Measurements from ENCODE around the gene SPTAN1. TPM values are rescaled to one million over a fixed set of nuclear protein-coding genes. Genes with fewer than 3 reads are reported as not detected.

Gene SPTAN1
- total RNA-seq, 1 donor from 2014 or later, result 914 TPM

DNA sequence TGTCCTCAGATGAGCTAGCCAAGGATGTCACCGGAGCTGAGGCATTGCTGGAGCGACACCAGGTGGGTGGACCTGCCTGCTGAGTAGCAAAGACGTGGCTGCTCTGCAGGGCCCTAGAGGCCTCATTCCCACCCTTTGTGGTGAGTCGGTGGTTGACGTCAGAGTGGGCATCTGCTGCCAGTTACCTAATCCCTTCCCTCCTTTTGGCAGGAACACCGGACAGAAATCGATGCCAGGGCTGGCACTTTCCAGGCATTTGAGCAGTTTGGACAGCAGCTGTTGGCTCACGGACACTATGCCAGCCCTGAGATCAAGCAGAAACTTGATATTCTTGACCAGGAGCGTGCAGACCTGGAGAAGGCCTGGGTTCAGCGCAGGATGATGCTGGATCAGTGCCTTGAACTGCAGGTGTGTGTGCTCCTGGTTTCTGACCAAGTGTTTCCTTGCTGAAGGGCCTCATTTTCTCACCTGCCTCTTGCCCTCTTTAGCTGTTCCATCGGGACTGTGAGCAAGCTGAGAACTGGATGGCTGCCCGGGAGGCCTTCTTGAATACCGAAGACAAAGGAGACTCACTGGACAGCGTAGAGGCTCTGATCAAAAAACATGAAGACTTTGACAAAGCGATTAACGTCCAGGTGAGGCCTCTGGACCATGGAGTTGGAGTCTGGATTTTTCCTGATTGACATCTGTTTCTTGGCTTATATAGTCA is 55.4 kb downstream of the SPTAN1 start:
- DNase-seq, result peak; percentile 78

- no peak for DNase-seq
These were observed 58.5 kb downstream of the SPTAN1 start for GRCh38 chr9:128610897-128611296.

DNA sequence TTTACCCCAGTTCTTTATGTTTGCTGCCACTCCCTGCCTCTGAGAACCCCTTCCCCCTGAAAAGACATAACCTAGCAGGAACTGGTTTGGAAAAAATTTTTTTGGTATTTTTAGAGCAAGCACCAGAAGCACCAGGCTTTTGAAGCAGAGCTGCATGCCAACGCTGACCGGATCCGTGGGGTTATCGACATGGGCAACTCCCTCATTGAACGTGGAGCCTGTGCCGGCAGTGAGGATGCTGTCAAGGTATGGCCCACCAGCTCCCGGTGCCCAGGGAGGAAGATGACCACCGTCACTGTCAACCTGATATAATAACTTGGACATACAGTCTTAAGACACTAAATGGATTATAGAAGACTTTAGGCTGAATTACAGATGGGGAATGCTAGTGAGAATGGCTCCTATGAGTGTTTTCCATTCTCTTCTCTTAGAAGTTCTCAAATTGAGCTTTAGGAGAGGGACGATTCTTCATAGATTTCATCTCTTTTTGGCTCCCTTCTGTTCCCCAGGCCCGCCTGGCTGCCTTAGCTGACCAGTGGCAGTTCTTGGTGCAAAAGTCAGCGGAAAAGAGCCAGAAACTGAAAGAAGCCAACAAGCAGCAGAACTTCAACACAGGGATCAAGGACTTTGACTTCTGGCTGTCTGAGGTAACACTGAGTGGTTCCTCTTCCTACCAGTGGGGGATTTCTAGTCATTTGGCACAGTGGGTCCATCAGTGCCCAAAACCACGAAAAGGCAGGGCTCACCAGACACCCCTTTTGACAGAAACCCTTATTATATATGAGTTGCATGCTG is 59.4 kb downstream of the SPTAN1 start:
- no peak for DNase-seq

DNA sequence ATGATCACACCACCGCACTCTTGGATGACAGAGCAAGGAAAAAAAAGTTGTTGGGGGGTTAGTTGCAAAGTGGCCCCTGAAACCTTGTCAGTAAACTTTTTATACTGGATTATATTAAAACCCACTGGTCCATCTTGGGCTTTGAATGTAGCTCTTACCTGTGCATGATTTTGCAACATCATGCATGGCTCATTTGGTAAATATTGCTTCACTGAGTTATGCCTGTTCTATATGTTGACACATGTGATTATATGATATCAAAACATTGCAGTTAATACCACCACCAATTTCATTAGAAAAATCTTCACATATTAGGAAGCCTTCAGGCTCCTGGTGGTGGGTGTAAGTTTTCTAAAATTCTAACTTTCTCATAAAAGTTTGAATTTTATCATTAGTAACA is 62.3 kb downstream of the SPTAN1 start:
- DNase-seq, result no peak

- DNase-seq, result no peak
These were observed 63.2 kb downstream of the SPTAN1 start for GRCh38 chr9:128615571-128615970.

- DNase-seq, result no peak
These were observed 65.6 kb downstream of the SPTAN1 start for GRCh38 chr9:128617943-128618342.

DNA sequence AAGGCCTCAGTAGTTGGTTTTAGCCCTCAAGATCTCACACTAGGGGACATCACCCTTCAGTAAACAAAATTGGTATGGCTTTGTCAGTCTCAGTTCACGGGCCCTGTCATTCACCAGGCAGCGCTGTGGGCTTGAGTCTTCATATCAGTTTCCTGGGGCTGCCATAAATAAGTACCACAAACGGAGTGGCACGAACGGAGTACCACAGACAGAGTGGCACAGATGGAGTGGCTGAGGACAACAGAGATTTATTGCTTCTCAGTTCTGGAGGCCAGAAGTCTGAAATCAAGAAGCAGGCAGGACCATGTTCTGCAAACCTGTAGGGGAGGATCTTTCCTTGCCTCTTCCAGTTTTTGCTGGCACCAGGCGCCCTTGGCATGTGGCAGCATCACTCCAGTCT is 66.7 kb downstream of the SPTAN1 start:
- no peak for DNase-seq

GRCh38 chr9:128619779-128620178 is 67.4 kb downstream of the SPTAN1 start:
- no peak for DNase-seq

GRCh38 chr9:128621730-128622455 is 69.5 kb downstream of the SPTAN1 start:
- no peak for DNase-seq

DNA sequence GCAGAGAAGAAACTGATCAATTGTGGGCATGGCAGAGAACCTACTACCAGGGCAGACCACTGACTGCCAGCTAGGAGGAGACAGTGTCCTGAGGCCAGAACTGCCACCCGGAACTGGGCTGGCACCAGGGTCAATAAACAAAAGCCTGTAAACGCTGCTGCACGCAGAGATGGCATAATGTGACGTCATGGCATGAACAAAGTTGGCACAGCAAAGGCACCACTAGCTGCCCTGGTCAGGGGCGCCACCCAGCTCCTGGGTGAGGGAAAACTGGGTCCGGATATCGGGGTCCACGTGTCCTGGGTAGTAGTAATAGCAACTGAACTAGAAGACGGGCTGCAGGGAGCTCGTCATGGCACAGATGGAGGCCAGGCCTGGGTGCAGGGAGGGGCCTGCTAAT is 72.2 kb downstream of the SPTAN1 start:
- no peak for DNase-seq

- DNase-seq, result no peak
These were observed 73.2 kb downstream of the SPTAN1 start for GRCh38 chr9:128625391-128626146.

DNA sequence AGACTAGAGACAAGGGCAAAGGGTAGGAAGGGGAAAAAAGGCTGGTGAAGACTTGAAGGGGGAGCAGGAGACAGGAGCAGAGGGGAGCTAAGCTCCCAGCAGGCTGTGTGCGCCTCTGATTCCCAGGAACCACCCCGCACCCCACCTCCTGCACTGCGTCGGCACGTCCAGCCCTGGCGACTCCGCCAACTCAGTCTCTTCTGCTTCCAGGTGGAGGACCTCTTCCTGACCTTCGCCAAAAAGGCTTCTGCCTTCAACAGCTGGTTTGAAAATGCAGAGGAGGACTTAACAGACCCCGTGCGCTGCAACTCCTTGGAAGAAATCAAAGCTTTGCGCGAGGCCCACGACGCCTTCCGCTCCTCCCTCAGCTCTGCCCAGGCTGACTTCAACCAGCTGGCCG is 73.8 kb downstream of the SPTAN1 start:
- no peak for DNase-seq

- peak; percentile 25 for DNase-seq
These were observed 74.8 kb downstream of the SPTAN1 start for GRCh38 chr9:128627127-128627715.

- no peak for DNase-seq
These were observed 75.5 kb downstream of the SPTAN1 start for GRCh38 chr9:128627906-128628305.

GRCh38 chr9:128628471-128629048 is 76.2 kb downstream of the SPTAN1 start:
- DNase-seq, result no peak

- DNase-seq, result no peak
These were observed 76.7 kb downstream of the SPTAN1 start for GRCh38 chr9:128629136-128629535.

GRCh38 chr9:128629852-128630545 is 77.6 kb downstream of the SPTAN1 start:
- DNase-seq, result no peak

- DNase-seq, result no peak
These were observed 79.2 kb downstream of the SPTAN1 start for GRCh38 chr9:128631636-128632035.

DNA sequence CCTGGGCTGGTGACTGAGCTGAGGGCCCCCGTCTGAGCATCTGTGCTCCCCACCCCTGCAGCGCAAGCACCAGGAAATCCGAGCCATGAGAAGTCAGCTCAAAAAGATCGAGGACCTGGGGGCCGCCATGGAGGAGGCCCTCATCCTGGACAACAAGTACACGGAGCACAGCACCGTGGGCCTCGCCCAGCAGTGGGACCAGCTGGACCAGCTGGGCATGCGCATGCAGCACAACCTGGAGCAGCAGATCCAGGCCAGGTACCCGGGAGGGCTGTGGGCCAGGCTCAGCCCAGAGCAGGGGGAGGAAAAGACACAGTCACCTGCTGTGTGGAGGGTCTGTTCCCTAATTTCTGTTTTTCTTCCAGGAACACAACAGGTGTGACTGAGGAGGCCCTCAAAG is 79.7 kb downstream of the SPTAN1 start:
- DNase-seq, result no peak

GRCh38 chr9:128632486-128632885 is 80.1 kb downstream of the SPTAN1 start:
- DNase-seq, result no peak

DNA sequence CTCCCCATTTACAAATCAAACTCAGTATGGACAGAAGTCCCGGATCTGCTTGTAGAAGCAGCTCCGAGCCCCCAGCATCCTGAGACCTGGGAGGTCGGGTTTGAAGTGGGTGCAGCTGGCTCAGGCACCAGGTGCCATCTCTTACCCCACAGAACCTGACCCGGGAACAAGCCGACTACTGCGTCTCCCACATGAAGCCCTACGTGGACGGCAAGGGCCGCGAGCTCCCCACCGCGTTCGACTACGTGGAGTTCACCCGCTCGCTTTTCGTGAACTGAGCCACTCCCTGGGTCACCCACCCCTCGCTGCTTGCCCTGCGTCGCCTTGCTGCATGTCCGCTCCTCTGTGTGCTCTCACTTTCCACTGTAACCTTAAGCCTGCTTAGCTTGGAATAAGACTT is 80.7 kb downstream of the SPTAN1 start:
- DNase-seq, result no peak

All from occipital lobe (tissue), 2 donors.